HuH-7 (cell line): Measurements from ENCODE around the gene BCAS4.
"Not testable (repeated sequence)": the region's sequence is repeated elsewhere in the genome, so short reads cannot be mapped to it uniquely, and the experiment has no call there.

ENCODE experiments used
- DNase-seq: peaks from one replicate; pipeline ENCODE4 v3.0.0; 2011; ENCODE audit warnings: low spot score

The BCAS4 gene, protein sequence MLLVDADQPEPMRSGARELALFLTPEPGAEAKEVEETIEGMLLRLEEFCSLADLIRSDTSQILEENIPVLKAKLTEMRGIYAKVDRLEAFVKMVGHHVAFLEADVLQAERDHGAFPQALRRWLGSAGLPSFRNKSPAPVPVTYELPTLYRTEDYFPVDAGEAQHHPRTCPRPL

DNA sequence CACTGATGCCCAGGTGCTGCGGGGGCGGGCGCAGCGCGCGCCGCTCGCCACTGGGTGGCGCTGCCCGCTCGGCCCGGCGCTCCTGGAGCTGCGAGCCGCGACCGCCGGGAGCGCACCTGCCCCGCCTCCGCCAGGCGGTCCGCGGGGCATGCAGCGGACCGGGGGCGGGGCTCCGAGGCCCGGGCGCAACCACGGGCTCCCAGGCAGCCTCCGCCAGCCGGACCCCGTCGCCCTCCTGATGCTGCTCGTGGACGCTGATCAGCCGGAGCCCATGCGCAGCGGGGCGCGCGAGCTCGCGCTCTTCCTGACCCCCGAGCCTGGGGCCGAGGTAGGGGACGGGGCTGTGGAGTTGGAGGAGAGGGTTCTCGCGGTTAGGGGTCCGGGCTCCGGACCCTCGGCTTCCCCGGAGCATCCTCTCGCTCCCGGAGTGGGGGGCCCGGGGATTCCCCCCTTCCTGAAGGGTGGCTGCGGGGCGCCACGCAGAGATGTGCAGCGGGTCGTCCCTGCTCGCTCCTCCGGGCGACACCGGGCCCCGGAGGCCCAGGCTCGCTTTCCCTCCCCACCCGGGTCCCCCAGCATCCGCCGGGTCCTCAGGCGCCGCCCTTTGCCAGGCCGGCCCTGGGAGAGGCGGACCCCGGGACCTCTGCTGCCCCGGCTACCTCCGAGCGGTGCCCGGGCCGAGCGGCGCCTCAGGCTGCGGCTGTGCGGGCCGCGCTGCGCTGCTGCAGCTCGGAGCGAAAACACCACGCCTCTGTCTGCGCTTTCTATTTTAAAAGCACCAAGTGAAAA is at the start of gene BCAS4:
BCAS4 (plus strand) TSS at position 216 of the 789 bp plus-strand sequence; CDS start at position 239, 23 bp downstream.
- peak; percentile 93 for DNase-seq

DNA sequence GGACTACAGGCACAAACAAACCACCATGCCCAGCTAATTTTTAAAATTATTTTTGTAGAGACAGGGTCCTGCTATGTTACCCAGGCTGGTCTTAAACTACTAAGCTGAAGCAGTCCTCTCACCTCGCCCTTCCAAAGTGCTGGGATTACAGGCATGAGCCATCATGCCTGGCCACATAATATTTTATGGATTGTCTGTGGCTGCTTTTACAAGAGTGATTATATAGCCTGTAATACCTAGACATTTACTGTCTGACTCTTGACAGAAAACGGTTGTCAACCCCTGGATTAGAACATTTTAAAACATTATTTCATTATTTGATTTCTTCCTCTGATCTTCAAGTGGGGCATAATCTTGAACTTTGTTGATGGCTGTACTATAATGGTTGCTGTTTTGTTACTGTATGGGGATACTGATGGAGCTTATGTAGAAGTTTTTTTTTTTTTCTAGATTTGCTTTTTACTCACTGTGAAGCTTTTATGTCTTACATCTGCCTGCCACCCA is 49.2 kb upstream of the BCAS4 start:
- DNase-seq, result no peak

DNA sequence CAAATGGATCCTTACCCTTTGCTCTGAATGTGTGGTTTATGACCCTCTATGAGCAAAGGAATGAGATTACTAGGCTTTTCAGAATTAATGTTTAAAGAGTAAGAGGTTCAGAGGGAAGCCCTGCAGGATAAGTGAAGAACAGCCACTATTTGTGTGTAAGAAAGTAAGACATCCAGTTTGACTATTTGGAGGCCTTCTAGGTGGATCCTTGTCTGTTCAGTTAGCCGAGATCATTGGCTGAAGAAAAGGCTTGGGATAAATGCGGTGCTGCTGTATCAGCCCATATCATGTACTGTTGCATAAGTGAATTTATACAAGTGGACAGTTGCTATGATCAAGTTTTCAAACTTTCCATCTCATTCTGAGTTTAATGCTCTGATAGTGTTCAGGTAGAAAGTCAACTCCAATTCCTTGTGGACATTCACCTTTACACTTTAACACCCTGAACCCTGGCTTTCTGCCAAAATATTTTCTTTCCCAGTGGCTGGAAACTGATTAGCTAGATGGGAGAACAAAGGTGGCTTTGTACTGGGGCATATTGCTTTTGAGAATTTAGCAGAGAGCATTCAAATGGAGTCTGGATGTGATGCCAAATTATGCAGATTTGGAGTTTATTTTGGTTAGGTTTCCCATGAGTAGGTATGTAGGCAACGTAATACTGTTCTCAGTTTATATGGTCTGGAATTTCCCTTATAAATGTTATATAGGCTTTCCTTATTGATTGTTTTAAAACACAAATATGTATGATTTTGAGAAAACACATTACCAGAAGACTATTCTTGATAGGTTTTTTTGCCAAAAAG is 48.5 kb upstream of the BCAS4 start:
- DNase-seq, result no peak

DNA sequence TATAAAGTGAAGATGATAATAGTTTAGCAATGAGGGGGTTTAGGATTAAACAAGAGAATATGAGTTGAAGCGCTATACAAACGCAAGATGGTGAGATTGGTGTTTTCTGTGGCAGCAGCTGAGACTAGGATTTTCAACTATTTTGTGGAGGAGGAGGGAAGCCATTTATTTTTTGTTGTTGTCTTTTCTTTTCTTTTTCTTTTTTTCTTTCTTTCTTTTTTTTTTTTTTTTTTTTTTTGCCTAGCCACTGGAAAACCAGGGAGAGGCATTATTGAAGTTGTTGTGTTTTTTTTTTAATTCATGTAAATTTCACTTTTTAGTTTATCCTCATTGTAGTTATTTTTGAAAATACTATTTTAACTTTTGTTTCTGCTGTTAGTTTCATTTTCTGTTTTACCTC is 47.6 kb upstream of the BCAS4 start:
- no peak for DNase-seq

DNA sequence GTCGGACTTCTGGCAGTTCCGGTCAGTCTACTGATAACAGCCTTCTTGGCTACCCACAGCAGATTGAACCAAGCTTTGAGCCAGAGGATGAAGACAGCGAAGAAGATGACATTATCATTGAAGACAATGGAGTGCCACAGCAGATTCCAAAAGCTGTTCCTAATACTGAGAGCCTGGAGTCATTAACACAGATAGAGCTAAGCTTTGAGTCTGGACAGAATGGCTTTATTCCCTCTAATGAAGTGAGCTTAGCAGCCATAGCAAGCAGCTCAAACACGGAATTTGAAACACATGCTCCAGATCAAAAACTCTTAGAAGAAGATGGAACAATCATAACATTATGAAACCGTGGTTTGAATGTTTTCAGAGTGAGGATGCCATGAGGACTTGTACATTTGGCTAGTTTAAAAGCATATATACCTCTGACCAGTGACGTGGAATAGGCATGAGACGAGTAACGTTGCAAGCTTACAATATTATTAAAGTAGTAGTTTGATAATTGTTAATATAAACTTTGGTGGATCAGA is 44.7 kb upstream of the BCAS4 start:
- DNase-seq, result no peak

DNA sequence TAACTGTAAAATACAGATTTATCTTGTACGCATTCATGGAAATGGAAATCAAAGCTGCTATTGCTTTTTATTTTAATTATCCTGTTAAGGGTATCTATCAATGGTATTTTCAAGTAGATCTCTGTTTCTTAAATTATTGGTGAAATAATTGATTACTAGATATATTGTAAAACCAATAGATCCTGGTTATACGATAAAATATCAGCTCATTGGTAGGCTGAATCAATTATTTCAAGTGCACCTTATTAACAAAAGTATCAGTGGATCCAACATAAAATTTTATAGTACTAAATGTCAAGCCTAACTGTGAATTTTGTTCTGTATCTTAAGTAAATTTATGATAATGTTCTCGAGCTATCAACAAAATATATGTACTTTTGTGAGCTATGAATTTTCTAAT is 41.7 kb upstream of the BCAS4 start:
- no peak for DNase-seq

DNA sequence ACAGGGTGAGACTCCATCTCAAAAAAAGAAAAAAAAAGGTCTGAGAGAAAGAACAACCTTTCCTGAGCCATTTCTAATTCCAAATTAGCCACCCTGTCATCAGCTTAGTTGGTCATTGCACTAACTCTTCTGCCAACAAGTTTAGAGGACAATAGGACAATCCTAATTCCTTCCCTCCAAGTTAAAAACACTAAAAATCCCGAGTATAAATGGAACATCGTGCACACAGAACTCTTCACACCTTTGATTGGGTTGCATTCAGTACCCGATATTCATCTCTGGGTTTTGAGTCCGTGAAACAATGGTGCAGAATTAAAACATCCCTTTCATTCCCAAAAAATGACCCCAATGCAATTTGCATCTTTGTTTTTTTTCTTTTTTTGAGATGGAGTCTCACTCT is 40.4 kb upstream of the BCAS4 start:
- DNase-seq, result no peak

DNA sequence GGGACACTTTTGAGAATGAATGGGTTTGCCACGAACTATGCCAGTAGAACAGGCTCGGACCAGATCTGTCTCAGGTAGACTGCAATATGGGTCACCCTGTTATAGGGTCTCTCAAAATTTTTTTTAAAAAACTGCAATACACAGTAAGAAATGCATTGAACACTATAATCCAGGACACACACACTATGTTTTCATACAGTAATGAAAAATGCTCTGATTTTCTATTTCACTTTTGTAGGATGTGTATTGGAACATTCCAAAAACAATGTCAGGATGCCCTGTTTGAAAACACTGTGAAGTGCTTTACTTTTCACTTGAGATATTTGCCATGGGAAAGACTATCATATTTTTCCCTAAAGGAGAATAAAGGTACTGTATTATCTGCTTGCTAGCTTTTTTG is 38.4 kb upstream of the BCAS4 start:
- no peak for DNase-seq

DNA sequence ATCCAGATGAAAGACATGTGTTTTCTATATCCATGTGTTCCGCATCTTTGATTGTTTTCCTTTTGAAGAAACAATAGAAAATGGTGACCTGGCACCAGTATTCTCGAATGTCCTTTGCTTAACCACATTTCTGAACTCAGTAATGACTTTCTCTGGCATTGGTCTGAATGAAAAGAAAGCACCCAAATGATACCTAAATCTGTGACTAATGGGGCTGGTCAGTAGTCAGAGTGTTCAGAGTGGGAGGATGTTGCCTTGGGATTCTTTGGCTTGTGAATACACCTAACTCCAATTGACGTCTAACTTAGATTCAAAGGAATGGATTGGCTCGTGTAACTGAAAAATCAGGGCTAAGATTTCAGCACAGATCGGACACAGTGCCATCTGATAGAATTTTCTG is 36.4 kb upstream of the BCAS4 start:
- no peak for DNase-seq

DNA sequence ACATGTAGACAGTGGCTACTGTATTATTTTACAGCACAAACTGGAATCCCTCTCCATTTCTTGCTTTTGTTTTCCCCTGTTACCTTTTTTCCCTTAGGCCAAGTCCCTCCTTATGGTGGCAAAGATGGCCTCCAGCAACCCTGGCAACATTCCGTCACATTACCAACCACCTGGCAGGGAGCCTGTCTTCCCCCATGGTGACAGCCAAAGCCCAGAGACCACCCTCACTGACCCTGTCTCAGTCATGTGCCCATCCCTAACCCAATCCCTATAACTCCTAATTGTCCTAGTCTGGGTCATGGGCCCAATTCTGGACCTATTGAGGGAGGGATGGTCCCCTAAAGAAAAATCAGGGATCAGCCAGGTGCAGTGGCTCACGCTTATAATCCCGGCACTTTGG is 35.9 kb upstream of the BCAS4 start:
- DNase-seq, result no peak

DNA sequence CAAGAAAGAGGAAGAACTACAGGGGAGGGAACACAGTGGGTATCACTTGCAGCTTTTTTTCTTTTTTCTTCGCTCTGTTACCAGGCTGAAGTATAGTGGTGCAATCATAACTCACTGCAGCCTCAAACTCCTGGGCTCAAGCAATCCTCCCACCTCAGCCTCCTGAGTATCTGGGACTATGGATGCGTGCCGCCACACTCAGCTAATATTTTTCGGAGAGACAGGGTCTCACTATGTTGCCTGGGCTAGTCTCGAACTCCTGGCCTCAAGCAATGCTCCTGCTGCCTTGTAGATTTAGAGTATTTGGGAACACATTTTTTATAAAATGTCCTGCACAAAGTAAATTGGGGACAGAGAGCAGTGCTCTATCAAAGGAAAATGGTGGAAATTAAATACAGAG is 35.2 kb upstream of the BCAS4 start:
- DNase-seq, result no peak

DNA sequence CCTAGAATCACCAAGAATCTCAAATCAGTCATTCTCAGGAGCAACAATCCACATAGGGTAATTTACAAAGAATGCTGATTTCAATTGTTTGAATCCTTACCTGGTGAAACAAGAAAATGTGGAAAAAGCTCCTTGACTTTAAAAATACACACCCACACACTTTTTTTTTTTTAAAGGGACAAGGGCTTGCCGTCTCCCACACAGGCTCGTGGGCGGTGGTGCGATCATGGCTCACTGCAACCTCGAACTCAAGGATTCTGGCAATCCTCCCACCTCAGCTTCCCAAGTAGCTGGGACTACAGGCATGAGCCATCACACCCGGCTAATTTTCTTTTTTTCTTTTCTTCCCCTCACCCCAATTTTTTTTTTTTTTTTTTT is 32.8 kb upstream of the BCAS4 start:
- DNase-seq, result no peak

DNA sequence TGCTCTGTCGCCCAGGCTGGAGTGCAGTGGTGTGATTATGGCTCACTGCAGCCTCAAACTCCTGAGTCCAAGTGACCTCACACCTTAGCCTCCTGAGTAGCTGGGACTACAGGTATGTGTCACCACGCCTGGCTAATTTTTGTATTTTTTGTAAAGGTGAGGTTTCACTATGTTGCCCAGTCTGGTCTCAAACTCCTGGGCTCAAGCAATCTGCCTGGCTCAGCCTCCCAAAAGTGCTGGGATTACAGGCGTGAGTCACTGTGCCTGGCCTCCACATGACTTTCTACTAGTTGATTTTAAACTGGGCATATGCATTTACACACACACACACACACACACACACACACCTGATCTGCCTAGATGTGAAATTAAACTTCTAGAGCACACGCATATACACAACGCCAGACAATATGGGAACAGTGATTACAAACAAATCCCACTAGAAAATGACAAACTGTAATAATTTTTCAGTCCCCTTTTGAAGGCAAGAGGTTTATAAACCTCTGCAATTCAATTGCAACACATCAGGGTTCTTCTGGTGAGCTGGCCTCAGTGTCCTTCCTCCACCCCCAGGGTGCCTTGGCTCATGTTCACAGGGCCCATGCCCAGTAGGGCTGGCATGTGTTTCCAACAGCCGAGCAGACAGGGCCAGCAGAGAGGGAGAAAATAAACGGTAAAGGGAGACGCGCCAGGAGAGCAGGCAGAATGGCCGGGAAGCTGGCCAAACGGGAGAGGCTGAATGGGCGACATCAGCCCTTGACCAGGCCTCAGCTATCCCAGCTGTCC is 32.2 kb upstream of the BCAS4 start:
- no peak for DNase-seq

DNA sequence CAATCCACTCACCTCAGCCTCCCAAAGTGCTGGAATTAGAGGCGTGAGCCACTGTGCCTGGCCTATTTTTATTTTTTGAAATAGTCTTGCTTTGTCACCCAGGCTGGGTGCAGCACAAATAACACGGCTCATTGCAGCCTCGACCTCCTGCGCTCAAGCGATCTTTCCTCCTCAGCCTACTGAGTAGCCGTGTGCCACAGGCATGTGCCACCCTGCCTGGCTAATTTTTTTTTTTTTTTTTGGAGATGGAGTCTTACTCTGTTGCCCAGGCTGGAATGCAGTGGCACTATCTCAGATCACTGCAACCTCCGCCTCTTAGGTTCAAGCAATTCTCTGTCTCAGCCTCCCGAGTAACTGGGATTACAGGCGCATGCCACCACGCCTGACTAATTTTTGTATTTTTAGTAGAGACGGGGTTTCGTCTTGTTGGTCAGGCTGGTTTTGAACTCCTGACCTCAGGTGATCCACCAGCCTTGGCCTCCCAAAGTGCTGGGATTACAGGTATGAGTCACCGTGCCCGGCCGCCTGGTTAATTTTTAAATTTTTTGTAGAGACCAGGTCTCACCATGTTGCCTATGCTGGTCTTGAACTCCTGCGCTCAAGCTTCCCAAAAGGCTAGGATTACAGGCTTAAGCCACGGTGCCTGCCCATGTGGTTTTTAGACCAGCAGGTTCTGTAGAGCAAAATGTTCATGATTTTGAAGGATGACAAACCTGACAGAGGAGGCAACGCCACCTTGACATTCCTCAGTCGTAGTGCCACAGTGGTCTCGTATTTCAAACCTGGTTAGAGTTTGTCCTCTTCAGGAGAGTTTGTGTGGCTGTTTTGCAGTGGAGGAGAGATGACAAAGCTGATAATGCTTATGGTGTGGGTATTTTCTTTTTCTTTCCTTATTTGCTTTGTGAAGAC is 31.1 kb upstream of the BCAS4 start:
- DNase-seq, result peak; percentile 64

DNA sequence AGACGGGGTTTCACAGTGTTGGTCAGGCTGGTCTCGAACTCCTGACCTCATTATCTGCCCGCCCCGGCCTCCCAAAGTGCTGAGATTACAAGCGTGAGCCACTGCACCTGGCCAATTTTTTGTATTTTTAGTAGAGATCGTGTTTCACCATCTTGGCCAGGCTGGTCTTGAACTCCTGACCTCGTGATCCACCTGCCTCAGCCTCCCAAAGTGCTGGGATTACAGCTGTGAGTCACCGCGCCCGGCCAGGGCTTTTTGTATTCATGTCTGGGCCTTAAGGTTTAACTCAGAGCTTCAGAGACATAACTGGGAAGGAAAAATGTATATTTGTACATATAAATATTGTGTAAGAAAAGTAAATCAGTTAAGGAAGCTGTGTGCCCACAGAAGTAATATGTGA is 29.6 kb upstream of the BCAS4 start:
- DNase-seq, result not testable (repeated sequence)

DNA sequence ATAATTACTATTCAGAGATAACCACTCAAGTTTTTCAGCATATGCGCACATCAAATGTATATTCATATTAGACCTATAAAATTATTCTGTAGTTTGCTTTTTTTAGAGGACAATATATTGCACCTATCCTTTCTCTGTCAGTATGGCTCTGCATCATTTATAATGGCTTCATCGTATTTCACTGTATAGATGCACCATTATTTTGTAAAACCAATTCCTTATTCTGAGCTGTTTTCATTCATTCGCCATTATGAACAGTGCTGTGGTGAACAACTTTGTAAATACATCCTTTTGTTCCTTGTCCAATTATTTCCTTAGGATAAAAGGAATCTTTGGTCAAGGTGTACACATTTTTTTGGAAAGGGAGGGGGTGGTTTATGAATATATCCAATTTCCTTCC is 29.2 kb upstream of the BCAS4 start:
- DNase-seq, result no peak

DNA sequence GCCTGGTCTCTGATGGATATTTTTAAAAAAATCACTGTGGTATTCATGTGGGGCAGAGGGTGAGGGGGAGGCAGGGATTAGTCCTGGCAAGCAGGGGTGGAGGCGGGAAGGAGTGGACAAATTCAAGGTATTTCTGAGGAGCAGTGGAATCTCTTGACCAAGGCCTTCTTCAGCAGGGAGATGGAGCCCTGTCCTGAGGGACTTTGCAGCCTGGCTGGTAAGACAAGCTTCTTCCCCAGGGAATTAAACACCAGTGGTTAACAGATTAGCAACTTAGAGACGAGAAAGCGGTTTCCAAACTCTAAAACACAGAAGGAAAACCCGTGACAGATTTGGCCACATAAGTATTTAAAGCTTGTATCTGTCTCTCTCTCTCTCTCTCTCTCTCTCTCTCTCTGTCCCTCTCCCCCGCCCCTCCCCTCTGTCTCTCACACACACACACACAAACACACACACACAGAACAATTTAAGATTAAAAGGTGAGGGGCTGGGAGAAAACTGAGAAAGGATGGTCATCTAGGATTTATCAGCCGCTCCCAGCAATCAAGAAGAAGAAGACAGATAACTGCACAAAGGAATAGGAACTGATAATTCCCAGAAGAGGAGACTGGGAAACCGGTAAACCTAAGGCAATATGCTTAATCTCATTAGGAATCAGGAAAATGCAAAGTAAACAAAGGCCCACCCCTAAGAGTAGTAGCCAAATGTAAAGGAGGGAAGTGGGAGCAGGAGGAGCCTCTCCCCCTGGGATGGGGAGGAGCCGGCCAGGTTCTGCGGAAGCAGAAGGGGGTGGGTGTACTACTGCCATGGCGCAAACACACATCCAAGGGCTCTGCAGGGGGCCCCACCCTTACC is 27.7 kb upstream of the BCAS4 start:
- DNase-seq, result not testable (repeated sequence)

DNA sequence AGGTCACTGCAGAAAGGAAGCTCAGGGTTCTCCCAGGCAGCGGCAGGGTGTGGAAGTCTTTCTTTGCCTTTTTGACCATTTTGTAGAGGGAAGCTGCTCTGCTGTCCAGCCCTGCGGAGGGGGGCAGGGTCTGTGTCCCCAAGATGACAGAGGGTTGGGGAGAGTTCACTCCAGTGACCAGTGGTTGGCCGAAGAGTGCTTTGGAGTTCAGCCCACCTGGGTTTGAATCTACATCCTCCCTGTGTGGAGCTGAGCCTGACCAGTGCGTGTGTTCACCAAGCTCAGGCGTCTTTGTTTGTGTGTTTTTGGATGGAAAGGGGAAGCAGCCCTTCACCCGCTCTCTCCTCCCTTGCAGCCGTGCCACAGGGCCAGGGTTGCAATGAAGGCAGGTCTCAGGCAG is 25.9 kb upstream of the BCAS4 start:
- DNase-seq, result not testable (repeated sequence)

DNA sequence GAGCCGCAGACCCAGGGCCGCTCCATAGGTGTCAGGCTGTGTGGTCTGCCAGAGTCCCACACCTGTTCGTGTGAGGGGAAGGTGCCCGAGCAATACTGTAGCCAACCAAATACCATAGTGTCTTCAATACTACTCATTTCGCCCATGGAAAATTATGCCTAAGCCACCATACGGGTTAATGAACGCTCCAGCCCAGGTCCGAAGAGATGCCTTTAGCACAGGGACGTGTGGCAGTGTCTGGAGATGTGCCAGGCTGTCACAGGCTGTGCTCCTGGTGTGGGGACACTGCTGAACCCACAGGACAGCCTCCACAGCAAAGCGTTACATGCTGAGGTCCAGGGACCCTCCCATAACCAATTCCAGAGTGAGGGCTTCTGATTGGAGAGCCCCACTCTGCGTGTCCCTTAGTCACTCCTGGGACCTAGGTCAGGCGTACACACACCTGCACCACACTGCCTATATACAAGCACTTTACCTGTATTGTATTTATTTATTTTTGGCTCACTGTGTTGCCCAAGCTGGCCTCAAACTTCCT is 25.2 kb upstream of the BCAS4 start:
- not testable (repeated sequence) for DNase-seq
